Colonic mucosa (tissue), 4 donors: ENCODE measurements around the gene GLCE. TPM values are rescaled to one million over a fixed set of nuclear protein-coding genes. Genes with fewer than 3 reads are reported as not detected.

Source experiments
- DNase-seq: peaks from one replicate; pipeline ENCODE4 v3.0.0-alpha.2; 2020
- H3K27ac ChIP-seq: fragments of 200-600 bp; one replicate; pipeline ENCODE4 v1.8.0; 2021
- H3K27me3 ChIP-seq: fragments of 200-600 bp; one replicate; pipeline ENCODE4 v1.8.0; 2021
- H3K36me3 ChIP-seq: fragments of 200-600 bp; one replicate; pipeline ENCODE4 v1.8.0; 2021
- H3K4me1 ChIP-seq: fragments of 200-600 bp; one replicate; pipeline ENCODE4 v1.8.0; 2021; ENCODE audit warnings: mild to moderate bottlenecking
- H3K4me3 ChIP-seq: fragments of 200-600 bp; one replicate; pipeline ENCODE4 v1.8.0; 2021
- H3K9ac ChIP-seq, 2 donors: one replicate each; pipeline ENCODE4 v1.7.0; 2013; ENCODE audit warnings: control low read depth in 2 of 2, low read depth in 2 of 2, low read length in 2 of 2
- H3K9me3 ChIP-seq: fragments of 200-600 bp; one replicate; pipeline ENCODE4 v1.8.0; 2021
- CTCF ChIP-seq: fragments of 200-600 bp; IDR thresholded peaks from one replicate; pipeline ENCODE4 v1.8.0; 2022; ENCODE audit warnings: antibody characterized with exemption, mild to moderate bottlenecking
- intact Hi-C: fragments of 100-400 bp; cut with DNase I; formaldehyde crosslinking; loops from one replicate; pipeline ENCODE4 v1.14.1; 2022
- total RNA-seq, 2 donors: library from RNA; stranded (reverse); fragmentation: NEBNext Ultra II Directional in 1 of 2; extraction: Animal tissue kit (Norgen Biotek cat#: 25700) in 1 of 2; gene quantifications; one replicate each; pipeline ENCODE4 v1.2.1, GENCODE V29; 2021
- donor health status: healthy.
- donor health status: DM: no; HTN: no; CAD: no.
- donor health status: DM: no; HTN: no; CAD: no.

The GLCE gene
- total RNA-seq, 2 donors from 2014 or later, result 28.0 to 61.1 TPM

GRCh38 chr15:69313432-69314000, 153.1 kb downstream of the GLCE start:
- H3K27ac ChIP-seq, result peak overlapping the region; percentile 84
- TF ChIP-seq CTCF, result no peak
- no peaks in the 10 kb centered on the region for H3K36me3 ChIP-seq
- no peaks in the 10 kb centered on the region for H3K27me3 ChIP-seq
- H3K9me3 ChIP-seq, result no peaks in the 10 kb centered on the region
- intact Hi-C loops, result no loop called here
- no peaks in the 10 kb centered on the region for H3K4me1 ChIP-seq
- peak overlapping the region; percentile 14 to 81 for H3K9ac ChIP-seq
- no peak for DNase-seq
- no peak overlapping the region for H3K4me3 ChIP-seq

DNA sequence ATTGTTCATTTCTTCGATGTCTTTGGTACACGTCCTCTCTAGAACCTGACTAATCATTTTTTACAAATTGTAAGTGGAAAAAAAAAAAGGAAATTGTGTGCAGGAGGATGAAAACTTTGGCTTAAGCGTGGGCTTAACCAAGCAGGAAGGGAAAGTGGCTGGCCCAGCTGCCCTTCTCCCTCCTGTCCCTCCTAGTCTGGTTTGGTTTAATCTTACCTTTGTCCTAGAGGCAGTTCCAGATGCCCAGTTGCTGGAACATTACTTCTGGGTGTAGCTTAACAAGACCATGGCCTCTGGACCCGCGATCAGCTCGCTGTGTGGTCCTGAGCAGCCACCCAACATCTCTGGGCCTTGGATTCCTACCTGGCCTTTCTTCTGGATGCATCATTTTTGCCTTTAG, 153.7 kb downstream of the GLCE start:
- H3K4me1 ChIP-seq, result no peaks in the 10 kb centered on the region
- no peak overlapping the region for H3K4me3 ChIP-seq
- peak overlapping the region in 1 of 2 donors; percentile 81 for H3K9ac ChIP-seq
- H3K36me3 ChIP-seq, result no peaks in the 10 kb centered on the region
- DNase-seq, result peak; percentile 77
- intact Hi-C loops, result no loop called here
- H3K27ac ChIP-seq, result peak overlapping the region; percentile 84
- TF ChIP-seq CTCF, result no peak
- no peaks in the 10 kb centered on the region for H3K9me3 ChIP-seq
- H3K27me3 ChIP-seq, result no peaks in the 10 kb centered on the region

DNA sequence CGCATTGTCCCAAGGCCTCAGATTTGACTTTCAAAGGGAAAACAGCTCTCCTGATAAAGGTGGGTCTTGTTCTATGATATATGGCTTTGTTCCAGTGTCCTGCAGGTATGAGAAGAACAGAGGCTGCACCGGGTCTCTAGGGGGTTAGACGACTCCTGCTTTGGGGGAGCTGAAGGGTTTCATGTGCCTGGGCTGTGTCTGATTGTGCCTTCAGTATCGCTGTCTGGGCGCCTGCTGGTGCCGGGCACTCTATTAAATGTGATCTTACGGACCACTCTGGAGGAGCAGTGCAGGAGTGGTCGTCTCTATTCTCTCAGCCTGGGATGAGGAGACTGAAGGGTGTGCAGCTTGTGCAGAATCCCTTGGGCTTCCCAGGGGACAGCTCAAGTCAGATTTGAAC, 154.3 kb downstream of the GLCE start:
- Histone ChIP-seq H3K36me3 (no peaks in the 10 kb centered on the region), H3K4me3 (no peak overlapping the region), H3K27me3 (no peaks in the 10 kb centered on the region), H3K4me1 (no peaks in the 10 kb centered on the region), H3K27ac (peak overlapping the region; percentile 84), H3K9me3 (no peaks in the 10 kb centered on the region), H3K9ac (peak overlapping the region in 1 of 2 donors; percentile 81)
- no peak for TF ChIP-seq CTCF
- no peak for DNase-seq
- intact Hi-C loops, result no loop called here

DNA sequence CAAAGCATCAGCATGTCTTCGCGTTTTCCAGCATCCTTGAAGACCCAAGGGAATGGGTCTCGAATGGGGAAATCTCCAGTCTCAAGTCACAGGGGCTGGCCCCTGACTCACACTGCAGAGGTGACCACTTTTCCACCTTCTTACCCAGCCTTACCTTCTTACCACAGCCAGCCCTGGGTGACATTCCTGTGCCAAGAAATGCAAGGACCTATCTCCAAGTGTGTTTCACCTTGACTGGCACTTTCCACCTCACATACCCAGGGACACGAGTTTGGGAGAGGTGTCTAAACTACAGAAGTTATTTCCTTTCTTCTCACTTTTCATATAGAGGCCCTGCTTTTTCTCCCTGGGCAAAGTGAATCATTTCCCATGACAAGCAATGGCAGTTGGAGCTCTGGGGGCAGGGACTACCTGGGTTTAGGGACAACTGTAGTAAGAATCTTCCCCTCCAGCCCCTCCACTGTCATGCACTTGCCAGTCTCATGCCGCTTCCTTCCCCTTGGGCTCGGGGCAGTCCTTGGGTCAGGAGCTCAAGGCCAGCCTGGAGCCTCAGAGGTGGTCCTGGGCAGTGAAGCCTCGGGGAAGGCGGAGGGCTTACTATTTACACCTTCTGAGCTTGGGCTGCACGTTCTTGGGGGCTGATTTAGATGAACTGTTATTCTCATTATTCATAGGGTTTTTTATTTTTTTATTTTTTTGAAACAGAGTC, 155.1 kb downstream of the GLCE start:
- DNase-seq, result no peak
- Histone ChIP-seq H3K4me1 (no peaks in the 10 kb centered on the region), H3K9me3 (no peaks in the 10 kb centered on the region), H3K27me3 (no peaks in the 10 kb centered on the region), H3K4me3 (no peak overlapping the region), H3K27ac (peak overlapping the region; percentile 84), H3K9ac (peak overlapping the region in 1 of 2 donors; percentile 81), H3K36me3 (no peaks in the 10 kb centered on the region)
- TF ChIP-seq CTCF, result no peak
- intact Hi-C loops, result no loop called here

DNA sequence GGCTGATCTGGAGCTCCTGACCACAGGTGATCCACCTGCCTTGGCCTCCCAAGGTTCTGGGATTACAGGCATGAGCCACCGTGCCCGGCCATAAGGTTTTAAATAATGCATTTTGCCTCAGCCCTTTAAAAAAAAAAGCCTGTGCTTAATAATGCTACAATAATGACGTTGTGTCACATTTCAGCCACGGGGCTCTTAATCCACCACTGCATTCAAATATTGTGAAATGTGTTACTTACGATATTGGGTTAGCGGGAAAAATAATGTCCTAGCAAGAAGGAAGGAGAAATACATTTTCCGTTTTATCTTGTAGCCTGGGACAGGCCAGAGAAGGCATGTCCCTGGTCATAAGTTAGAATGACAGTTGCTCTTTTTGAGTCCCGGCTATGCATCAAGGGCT, 155.9 kb downstream of the GLCE start:
- no peak overlapping the region for H3K4me3 ChIP-seq
- TF ChIP-seq CTCF, result no peak
- no peak overlapping the region for H3K27ac ChIP-seq
- H3K4me1 ChIP-seq, result peaks cover 3% of the 10 kb centered on the region
- H3K27me3 ChIP-seq, result no peaks in the 10 kb centered on the region
- H3K9ac ChIP-seq, result peak overlapping the region in 1 of 2 donors; percentile 27
- H3K9me3 ChIP-seq, result no peaks in the 10 kb centered on the region
- no peaks in the 10 kb centered on the region for H3K36me3 ChIP-seq
- intact Hi-C loops, result no loop called here
- DNase-seq, result no peak
